ENCODE measurements around the gene ZNF354C. TPM values are rescaled to one million over a fixed set of nuclear protein-coding genes. Genes with fewer than 3 reads are reported as not detected.

Gene ZNF354C
- total RNA-seq, 1 donor from 2014 or later: 11.4 TPM

DNA sequence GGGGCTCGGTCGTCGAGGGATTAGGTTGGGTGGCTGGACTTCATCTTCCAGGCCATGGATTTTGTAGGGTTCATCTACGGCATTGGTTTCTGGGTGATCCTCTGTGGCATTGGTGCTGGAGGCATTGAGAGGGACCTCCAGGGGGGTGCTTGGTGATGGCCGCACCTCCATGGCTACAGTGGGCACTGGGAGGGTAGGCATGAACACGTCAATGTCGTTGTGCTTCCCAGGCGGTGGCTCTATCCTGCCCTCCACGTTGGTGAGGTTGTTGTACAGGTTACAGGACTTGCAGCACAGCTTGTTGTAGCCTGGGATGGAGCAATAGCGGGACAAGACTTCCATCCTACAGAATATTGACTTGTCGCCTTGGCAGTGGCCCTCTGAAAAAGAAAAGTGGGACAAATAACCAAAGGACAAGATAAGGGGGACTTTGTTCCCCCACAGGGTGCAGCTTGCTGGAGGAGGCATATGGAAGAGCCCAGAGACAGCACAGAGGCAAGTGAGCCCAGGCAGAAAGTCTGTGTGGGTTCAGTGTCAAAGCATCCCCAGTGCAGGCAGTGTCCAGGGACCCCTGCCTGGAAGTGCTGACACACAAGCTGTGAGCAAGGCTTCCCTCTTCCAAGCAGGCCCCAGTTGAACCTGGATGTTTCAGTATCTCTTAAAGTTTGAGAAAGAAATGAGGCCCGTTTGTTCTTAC, 53.9 kb downstream of the ZNF354C start:
- H3K27ac Mint-ChIP-seq (ENCODE audit: unreplicated experiment): no peak overlapping the region
- peaks cover 25% of the 10 kb centered on the region for H3K36me3 Mint-ChIP-seq (ENCODE audit: unreplicated experiment)
- peaks cover 11% of the 10 kb centered on the region for H3K27me3 Mint-ChIP-seq (ENCODE audit: unreplicated experiment)
- peaks cover 14% of the 10 kb centered on the region for H3K9me3 Mint-ChIP-seq (ENCODE audit: unreplicated experiment)
- no peak for DNase-seq
- no peak overlapping the region for H3K4me3 Mint-ChIP-seq (ENCODE audit: unreplicated experiment)
- TF ChIP-seq CTCF (IDR thresholded peaks at IDR 0.05; ENCODE audit: partially characterized antibody, unreplicated experiment): no peak
- H3K4me1 Mint-ChIP-seq (ENCODE audit: low read depth, unreplicated experiment): no peaks in the 10 kb centered on the region

DNA sequence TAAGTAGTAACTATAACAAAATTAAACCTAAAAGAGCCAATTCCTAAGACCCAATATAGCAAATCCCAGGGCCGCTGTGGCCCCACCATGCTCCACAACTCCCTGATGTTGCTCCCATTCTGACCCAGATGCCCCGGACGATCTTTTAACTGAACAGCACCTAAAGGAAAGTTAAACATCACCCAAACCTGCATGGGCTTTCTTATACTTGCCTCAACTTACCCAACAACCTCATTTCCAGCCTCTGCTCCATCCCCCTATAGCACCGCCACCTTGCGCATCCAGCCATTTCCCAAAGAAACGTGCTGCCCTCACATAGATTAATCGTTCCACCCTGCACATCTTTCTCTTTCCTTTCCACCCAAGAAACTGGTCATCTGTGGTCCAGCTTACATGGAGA, 54.6 kb downstream of the ZNF354C start:
- Mint-ChIP-seq H3K4me3 (ENCODE audit: unreplicated experiment) (no peak overlapping the region), H3K9me3 (ENCODE audit: unreplicated experiment) (peaks cover 11% of the 10 kb centered on the region), H3K27ac (ENCODE audit: unreplicated experiment) (no peak overlapping the region), H3K36me3 (ENCODE audit: unreplicated experiment) (peaks cover 26% of the 10 kb centered on the region), H3K27me3 (ENCODE audit: unreplicated experiment) (peaks cover 11% of the 10 kb centered on the region), H3K4me1 (ENCODE audit: low read depth, unreplicated experiment) (no peaks in the 10 kb centered on the region)
- no peak for TF ChIP-seq CTCF (IDR thresholded peaks at IDR 0.05; ENCODE audit: partially characterized antibody, unreplicated experiment)
- no peak for DNase-seq

DNA sequence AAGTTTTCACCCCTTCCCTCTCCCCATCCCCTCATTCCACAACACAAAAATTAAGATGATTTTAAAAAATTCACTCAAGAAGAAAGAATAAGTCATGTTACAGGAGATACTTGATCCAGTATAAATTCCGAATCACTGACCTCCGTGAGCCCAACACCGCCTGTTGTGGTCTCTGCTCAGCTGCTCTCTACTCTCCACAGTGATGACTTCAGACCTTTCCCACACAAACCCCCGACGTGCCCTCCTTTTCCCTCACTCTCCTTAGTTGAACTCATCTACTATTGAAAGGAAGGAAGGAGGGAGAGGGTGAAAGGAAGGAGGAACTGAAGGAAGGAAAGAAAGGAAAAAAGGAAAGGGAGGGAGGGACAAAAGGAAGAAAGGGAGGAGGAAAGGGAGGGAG, 55.1 kb downstream of the ZNF354C start:
- Mint-ChIP-seq H3K4me1 (ENCODE audit: low read depth, unreplicated experiment) (no peaks in the 10 kb centered on the region), H3K27me3 (ENCODE audit: unreplicated experiment) (peaks cover 15% of the 10 kb centered on the region), H3K4me3 (ENCODE audit: unreplicated experiment) (no peak overlapping the region), H3K36me3 (ENCODE audit: unreplicated experiment) (peaks cover 31% of the 10 kb centered on the region), H3K27ac (ENCODE audit: unreplicated experiment) (no peak overlapping the region), H3K9me3 (ENCODE audit: unreplicated experiment) (peaks cover 13% of the 10 kb centered on the region)
- no peak for DNase-seq
- no peak for TF ChIP-seq CTCF (IDR thresholded peaks at IDR 0.05; ENCODE audit: partially characterized antibody, unreplicated experiment)

GRCh38 chr5:179115845-179116524, 55.8 kb downstream of the ZNF354C start:
- H3K27ac Mint-ChIP-seq (ENCODE audit: unreplicated experiment): no peak overlapping the region
- peaks cover 28% of the 10 kb centered on the region for H3K36me3 Mint-ChIP-seq (ENCODE audit: unreplicated experiment)
- no peaks in the 10 kb centered on the region for H3K4me1 Mint-ChIP-seq (ENCODE audit: low read depth, unreplicated experiment)
- H3K4me3 Mint-ChIP-seq (ENCODE audit: unreplicated experiment): no peak overlapping the region
- H3K27me3 Mint-ChIP-seq (ENCODE audit: unreplicated experiment): peaks cover 15% of the 10 kb centered on the region
- DNase-seq: no peak
- TF ChIP-seq CTCF (IDR thresholded peaks at IDR 0.05; ENCODE audit: partially characterized antibody, unreplicated experiment): no peak
- H3K9me3 Mint-ChIP-seq (ENCODE audit: unreplicated experiment): peaks cover 13% of the 10 kb centered on the region

DNA sequence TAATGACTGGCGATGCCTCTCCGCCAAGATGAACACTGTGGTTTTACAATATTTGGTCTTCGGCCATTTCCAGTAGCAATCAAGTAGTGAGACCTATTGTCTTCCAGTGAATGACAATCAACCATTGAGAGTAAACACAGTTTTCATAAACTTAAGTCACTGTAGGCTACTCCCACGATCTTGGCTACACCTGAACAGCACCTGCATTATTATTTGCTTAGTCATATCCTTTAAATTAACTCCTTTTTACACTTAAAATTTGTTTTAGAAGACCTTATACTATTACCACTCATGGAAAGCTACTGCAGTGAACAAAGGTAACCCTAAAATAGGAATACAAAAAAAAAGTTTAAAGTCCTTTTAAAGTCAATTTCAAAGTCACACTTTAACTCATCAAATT, 58.2 kb downstream of the ZNF354C start:
- Mint-ChIP-seq H3K36me3 (ENCODE audit: unreplicated experiment) (peaks cover 28% of the 10 kb centered on the region), H3K4me1 (ENCODE audit: low read depth, unreplicated experiment) (no peaks in the 10 kb centered on the region), H3K27ac (ENCODE audit: unreplicated experiment) (no peak overlapping the region), H3K27me3 (ENCODE audit: unreplicated experiment) (peaks cover 10% of the 10 kb centered on the region), H3K9me3 (ENCODE audit: unreplicated experiment) (peaks cover 13% of the 10 kb centered on the region), H3K4me3 (ENCODE audit: unreplicated experiment) (no peak overlapping the region)
- no peak for DNase-seq
- TF ChIP-seq CTCF (IDR thresholded peaks at IDR 0.05; ENCODE audit: partially characterized antibody, unreplicated experiment): no peak
